MM.1S (cell line): Measurements from ENCODE around the gene GUCY1A2.

Experiments used
- DNase-seq: peaks from one replicate; pipeline ENCODE4 v3.0.0-alpha.2; 2015
- H2AFZ ChIP-seq: fragments of 300-600 bp; sonication (generic); 2 replicates; pipeline ENCODE4 v1.6.0; 2016; ENCODE audit warnings: antibody characterized with exemption, low read length
- H3F3A ChIP-seq: fragments of 300-600 bp; sonication (generic); 2 replicates; pipeline ENCODE4 v1.6.1; 2016; ENCODE audit warnings: mild to moderate bottlenecking, antibody characterized with exemption, low read length, moderate library complexity, mixed read lengths; ENCODE audit not compliant: insufficient read depth
- H3K27ac ChIP-seq: fragments of 300-600 bp; sonication (generic); 2 replicates; pipeline ENCODE4 v1.5.1; 2016; ENCODE audit warnings: mild to moderate bottlenecking, low read length
- H3K27me3 ChIP-seq: fragments of 300-600 bp; sonication (generic); replicated peaks from 2 replicates; pipeline ENCODE4 v1.6.0; 2016; ENCODE audit warnings: low read length; ENCODE audit not compliant: insufficient read depth
- H3K36me3 ChIP-seq: fragments of 300-600 bp; sonication (generic); replicated peaks from 2 replicates; pipeline ENCODE4 v1.6.1; 2016; ENCODE audit warnings: mild to moderate bottlenecking, low read length, mixed read lengths; ENCODE audit not compliant: insufficient read depth
- H3K4me1 ChIP-seq: fragments of 300-600 bp; sonication (generic); 2 replicates; pipeline ENCODE4 v1.6.1; 2016; ENCODE audit warnings: low read length, mixed read lengths
- H3K4me2 ChIP-seq: fragments of 300-600 bp; sonication (generic); 2 replicates; pipeline ENCODE4 v1.6.0; 2016; ENCODE audit warnings: low read depth, low read length
- H3K4me3 ChIP-seq: fragments of 300-600 bp; sonication (generic); 2 replicates; pipeline ENCODE4 v1.5.1; 2016; ENCODE audit warnings: low read length, mixed read lengths
- H3K79me2 ChIP-seq: fragments of 300-600 bp; sonication (generic); 2 replicates; pipeline ENCODE4 v1.6.1; 2016; ENCODE audit warnings: mixed run types, low read length, mixed read lengths
- H3K9ac ChIP-seq: fragments of 300-600 bp; sonication (generic); 2 replicates; pipeline ENCODE4 v1.6.1; 2016; ENCODE audit warnings: low read length, mixed read lengths
- H3K9me2 ChIP-seq: fragments of 300-600 bp; sonication (generic); replicated peaks from 2 replicates; pipeline ENCODE4 v1.6.1; 2016; ENCODE audit warnings: mild to moderate bottlenecking, low read length, mixed read lengths; ENCODE audit not compliant: insufficient read depth
- H3K9me3 ChIP-seq: fragments of 300-600 bp; sonication (generic); replicated peaks from 2 replicates; pipeline ENCODE4 v1.6.1; 2016; ENCODE audit warnings: mild to moderate bottlenecking, low read length, mixed read lengths; ENCODE audit not compliant: insufficient read depth
- H4K20me1 ChIP-seq: fragments of 300-600 bp; sonication (generic); 2 replicates; pipeline ENCODE4 v1.6.1; 2016; ENCODE audit warnings: mild to moderate bottlenecking, low read length, moderate library complexity, mixed read lengths; ENCODE audit not compliant: insufficient read depth
- EZH2 ChIP-seq: fragments of 300-600 bp; sonication (generic); optimal IDR thresholded peaks from 2 replicates; pipeline ENCODE3; 2017; ENCODE audit warnings: low read depth, mild to moderate bottlenecking, antibody characterized with exemption, low read length, mixed read lengths
- EZH2phosphoT487 ChIP-seq: fragments of 300-600 bp; sonication (generic); IDR thresholded peaks from 2 replicates; pipeline ENCODE4 v1.6.1; 2018; ENCODE audit warnings: antibody characterized with exemption, low read length
- TF ChIP-seq, protein P1 (sequence below): fragments of 300-600 bp; sonication (generic); IDR thresholded peaks from 2 replicates; pipeline ENCODE4 v1.5.1; 2016; ENCODE audit warnings: antibody characterized with exemption, low read length, mixed read lengths

Gene GUCY1A2

GRCh38 chr11:106872246-106872645 lies 146.0 kb downstream of the GUCY1A2 start:
- H3K27ac ChIP-seq = no peak overlapping the region
- TF ChIP-seq, protein P1, sequence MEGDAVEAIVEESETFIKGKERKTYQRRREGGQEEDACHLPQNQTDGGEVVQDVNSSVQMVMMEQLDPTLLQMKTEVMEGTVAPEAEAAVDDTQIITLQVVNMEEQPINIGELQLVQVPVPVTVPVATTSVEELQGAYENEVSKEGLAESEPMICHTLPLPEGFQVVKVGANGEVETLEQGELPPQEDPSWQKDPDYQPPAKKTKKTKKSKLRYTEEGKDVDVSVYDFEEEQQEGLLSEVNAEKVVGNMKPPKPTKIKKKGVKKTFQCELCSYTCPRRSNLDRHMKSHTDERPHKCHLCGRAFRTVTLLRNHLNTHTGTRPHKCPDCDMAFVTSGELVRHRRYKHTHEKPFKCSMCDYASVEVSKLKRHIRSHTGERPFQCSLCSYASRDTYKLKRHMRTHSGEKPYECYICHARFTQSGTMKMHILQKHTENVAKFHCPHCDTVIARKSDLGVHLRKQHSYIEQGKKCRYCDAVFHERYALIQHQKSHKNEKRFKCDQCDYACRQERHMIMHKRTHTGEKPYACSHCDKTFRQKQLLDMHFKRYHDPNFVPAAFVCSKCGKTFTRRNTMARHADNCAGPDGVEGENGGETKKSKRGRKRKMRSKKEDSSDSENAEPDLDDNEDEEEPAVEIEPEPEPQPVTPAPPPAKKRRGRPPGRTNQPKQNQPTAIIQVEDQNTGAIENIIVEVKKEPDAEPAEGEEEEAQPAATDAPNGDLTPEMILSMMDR = no peak
- no peak for TF ChIP-seq EZH2
- DNase-seq = no peak
- H3K79me2 ChIP-seq = no peaks in the 10 kb centered on the region
- no peaks in the 10 kb centered on the region for H3K9me3 ChIP-seq
- no peak overlapping the region for H3K4me2 ChIP-seq
- no peaks in the 10 kb centered on the region for H3K4me1 ChIP-seq
- H2AFZ ChIP-seq = no peak overlapping the region
- no peaks in the 10 kb centered on the region for H3K9me2 ChIP-seq
- H4K20me1 ChIP-seq = no peaks in the 10 kb centered on the region
- H3K9ac ChIP-seq = no peak overlapping the region
- H3K36me3 ChIP-seq = no peaks in the 10 kb centered on the region
- no peaks in the 10 kb centered on the region for H3F3A ChIP-seq
- H3K4me3 ChIP-seq = no peak overlapping the region
- no peaks in the 10 kb centered on the region for H3K27me3 ChIP-seq

- H3K4me1 ChIP-seq = no peaks in the 10 kb centered on the region
- H3K36me3 ChIP-seq = no peaks in the 10 kb centered on the region
- no peaks in the 10 kb centered on the region for H3K9me2 ChIP-seq
- H4K20me1 ChIP-seq = no peaks in the 10 kb centered on the region
- H2AFZ ChIP-seq = no peak overlapping the region
- no peak for TF ChIP-seq EZH2phosphoT487
- TF ChIP-seq EZH2 = no peak
- no peak overlapping the region for H3K4me2 ChIP-seq
- no peak overlapping the region for H3K27ac ChIP-seq
- H3K4me3 ChIP-seq = no peak overlapping the region
- H3K79me2 ChIP-seq = no peaks in the 10 kb centered on the region
- no peaks in the 10 kb centered on the region for H3K9me3 ChIP-seq
- no peaks in the 10 kb centered on the region for H3K27me3 ChIP-seq
- H3K9ac ChIP-seq = no peak overlapping the region
- H3F3A ChIP-seq = no peaks in the 10 kb centered on the region
- no peak for DNase-seq
Measured at GRCh38 chr11:106858200-106858599, 160.1 kb downstream of the GUCY1A2 start.

GRCh38 chr11:106856566-106856965 lies 161.7 kb downstream of the GUCY1A2 start:
- no peak for DNase-seq
- no peaks in the 10 kb centered on the region for H3K9me2 ChIP-seq
- no peaks in the 10 kb centered on the region for H3K4me1 ChIP-seq
- H3K27me3 ChIP-seq = no peaks in the 10 kb centered on the region
- no peak overlapping the region for H3K9ac ChIP-seq
- no peaks in the 10 kb centered on the region for H4K20me1 ChIP-seq
- TF ChIP-seq EZH2 = no peak
- H3K36me3 ChIP-seq = no peaks in the 10 kb centered on the region
- H3K9me3 ChIP-seq = no peaks in the 10 kb centered on the region
- H3K4me3 ChIP-seq = no peak overlapping the region
- no peaks in the 10 kb centered on the region for H3K79me2 ChIP-seq
- H3K4me2 ChIP-seq = no peak overlapping the region
- H3F3A ChIP-seq = no peaks in the 10 kb centered on the region
- H3K27ac ChIP-seq = no peak overlapping the region
- H2AFZ ChIP-seq = no peak overlapping the region

- Histone ChIP-seq H2AFZ (no peak overlapping the region), H3K9me3 (no peaks in the 10 kb centered on the region), H3K9me2 (no peaks in the 10 kb centered on the region), H3K4me1 (no peaks in the 10 kb centered on the region), H3K4me2 (no peak overlapping the region), H4K20me1 (no peaks in the 10 kb centered on the region), H3K79me2 (no peaks in the 10 kb centered on the region), H3K4me3 (no peak overlapping the region), H3K27ac (no peak overlapping the region), H3K36me3 (no peaks in the 10 kb centered on the region), H3K27me3 (no peaks in the 10 kb centered on the region), H3K9ac (no peak overlapping the region), H3F3A (no peaks in the 10 kb centered on the region)
- DNase-seq = no peak
- no peak for TF ChIP-seq EZH2phosphoT487
- no peak for TF ChIP-seq EZH2
- TF ChIP-seq, protein P1 = no peak
Measured at GRCh38 chr11:106854429-106854828, 163.8 kb downstream of the GUCY1A2 start.
